Effector memory CD4-positive, alpha-beta T cell (primary cell): ENCODE measurements around the gene SPACA6.
"Not testable (repeated sequence)": the region's sequence is repeated elsewhere in the genome, so short reads cannot be mapped to it uniquely, and the experiment has no call there.

Source experiments
- DNase-seq, 3 donors: peaks; one replicate each; pipeline ENCODE4 v3.0.0-alpha.2; 2020
- H3K27ac ChIP-seq: 2 replicates; pipeline ENCODE4 v1.7.0; 2013; ENCODE audit warnings: mild to moderate bottlenecking, low read length, moderate library complexity; ENCODE audit not compliant: insufficient read depth, poor library complexity, severe bottlenecking
- H3K27me3 ChIP-seq: replicated peaks from 2 replicates; pipeline ENCODE4 v1.7.0; 2013; ENCODE audit warnings: mild to moderate bottlenecking, low read length; ENCODE audit not compliant: insufficient read depth, control insufficient read depth, poor library complexity, severe bottlenecking
- H3K36me3 ChIP-seq: 2 replicates; pipeline ENCODE4 v1.7.0; 2013; ENCODE audit warnings: mild to moderate bottlenecking, low read length, moderate library complexity; ENCODE audit not compliant: control insufficient read depth, insufficient read depth
- H3K4me1 ChIP-seq: 2 replicates; pipeline ENCODE4 v1.7.0; 2013; ENCODE audit warnings: low read length, mild to moderate bottlenecking; ENCODE audit not compliant: control insufficient read depth, insufficient read depth, poor library complexity, severe bottlenecking
- H3K4me3 ChIP-seq: 2 replicates; pipeline ENCODE4 v1.7.0; 2013; ENCODE audit warnings: low read length, low read depth, mild to moderate bottlenecking; ENCODE audit not compliant: insufficient read depth, poor library complexity, severe bottlenecking
- H3K9me3 ChIP-seq: 2 replicates; pipeline ENCODE4 v1.7.0; 2013; ENCODE audit warnings: mild to moderate bottlenecking, low read length, moderate library complexity; ENCODE audit not compliant: control insufficient read depth

The SPACA6 gene

DNA sequence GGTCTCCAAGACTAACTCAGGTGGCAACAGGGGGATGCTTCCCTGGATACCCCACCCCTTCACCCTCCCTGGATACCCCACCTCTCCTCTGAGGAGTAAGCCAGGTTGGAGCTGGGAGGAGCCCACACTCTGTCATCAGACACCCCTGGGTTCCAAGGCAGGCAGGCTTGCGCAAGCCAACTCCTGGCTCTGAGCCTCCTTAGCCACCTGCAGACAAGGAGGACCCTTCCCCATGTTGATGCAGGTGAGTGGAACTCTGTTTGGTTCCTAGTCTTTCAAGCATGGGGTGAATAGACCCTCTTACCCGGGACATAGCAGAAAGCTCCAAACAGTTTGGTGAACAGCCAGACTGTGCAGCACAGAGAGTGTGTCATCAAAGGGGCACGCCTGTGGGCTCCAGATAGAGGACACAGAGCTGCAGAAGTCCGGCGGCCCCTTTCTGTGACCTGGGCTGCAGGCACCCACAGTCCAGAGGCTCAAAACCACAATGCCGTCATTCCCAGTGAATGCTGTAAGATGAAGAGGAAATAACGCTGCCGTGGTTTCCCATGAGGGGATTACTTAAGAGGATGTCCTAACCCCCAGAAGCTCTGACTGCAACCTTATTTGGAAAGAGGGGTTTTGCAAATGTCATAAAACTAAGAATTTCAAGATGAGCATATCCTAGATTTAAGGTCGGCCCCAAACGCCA lies 42.8 kb downstream of the SPACA6 start:
- no peaks in the 10 kb centered on the region for H3K36me3 ChIP-seq
- DNase-seq: no peak
- H3K9me3 ChIP-seq: no peaks in the 10 kb centered on the region
- no peak overlapping the region for H3K4me3 ChIP-seq
- H3K27ac ChIP-seq: no peak overlapping the region
- no peaks in the 10 kb centered on the region for H3K4me1 ChIP-seq
- no peaks in the 10 kb centered on the region for H3K27me3 ChIP-seq

DNA sequence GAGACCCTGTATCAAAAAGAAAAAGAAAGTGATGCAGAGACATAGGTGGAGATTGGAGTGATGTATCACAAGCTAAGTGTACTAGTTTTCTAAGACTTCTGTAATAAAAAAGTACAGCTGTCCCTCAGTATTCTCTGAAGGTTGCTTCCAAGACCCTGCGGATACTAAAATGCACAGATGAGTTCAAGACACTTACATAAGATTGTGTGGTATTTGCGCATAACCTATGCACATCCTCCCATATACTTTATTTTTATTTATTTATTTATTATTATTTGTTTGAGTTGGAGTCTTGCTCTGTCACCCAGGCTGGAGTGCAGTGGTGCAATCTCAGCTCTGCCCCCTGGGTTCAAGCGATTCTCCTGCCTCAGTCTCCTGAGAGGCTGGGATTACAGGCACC lies 44.3 kb downstream of the SPACA6 start:
- H3K27me3 ChIP-seq: no peaks in the 10 kb centered on the region
- H3K36me3 ChIP-seq: no peaks in the 10 kb centered on the region
- no peak overlapping the region for H3K27ac ChIP-seq
- DNase-seq: no peak
- H3K4me1 ChIP-seq: no peaks in the 10 kb centered on the region
- no peaks in the 10 kb centered on the region for H3K9me3 ChIP-seq
- no peak overlapping the region for H3K4me3 ChIP-seq

DNA sequence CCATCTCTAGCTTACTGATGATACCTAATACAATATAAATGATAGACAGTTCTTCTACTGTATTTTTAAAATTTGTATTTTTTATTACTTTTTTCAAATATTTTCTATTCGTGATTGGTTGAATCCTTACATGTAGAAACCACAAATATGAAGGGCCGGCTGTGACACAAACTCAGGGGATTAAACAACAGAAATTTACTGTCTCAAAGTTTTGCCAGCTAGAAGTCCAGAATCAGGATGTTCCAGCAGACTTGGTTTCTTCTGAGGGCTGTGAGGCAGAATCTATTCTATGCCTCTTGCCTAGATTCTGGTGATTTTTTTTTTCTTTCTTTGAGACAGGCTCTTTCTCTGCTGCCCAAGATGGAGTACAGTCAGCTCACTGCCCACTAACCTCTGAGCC lies 44.8 kb downstream of the SPACA6 start:
- no peaks in the 10 kb centered on the region for H3K27me3 ChIP-seq
- no peak for DNase-seq
- no peaks in the 10 kb centered on the region for H3K4me1 ChIP-seq
- no peaks in the 10 kb centered on the region for H3K36me3 ChIP-seq
- no peak overlapping the region for H3K27ac ChIP-seq
- H3K9me3 ChIP-seq: no peaks in the 10 kb centered on the region
- H3K4me3 ChIP-seq: no peak overlapping the region

DNA sequence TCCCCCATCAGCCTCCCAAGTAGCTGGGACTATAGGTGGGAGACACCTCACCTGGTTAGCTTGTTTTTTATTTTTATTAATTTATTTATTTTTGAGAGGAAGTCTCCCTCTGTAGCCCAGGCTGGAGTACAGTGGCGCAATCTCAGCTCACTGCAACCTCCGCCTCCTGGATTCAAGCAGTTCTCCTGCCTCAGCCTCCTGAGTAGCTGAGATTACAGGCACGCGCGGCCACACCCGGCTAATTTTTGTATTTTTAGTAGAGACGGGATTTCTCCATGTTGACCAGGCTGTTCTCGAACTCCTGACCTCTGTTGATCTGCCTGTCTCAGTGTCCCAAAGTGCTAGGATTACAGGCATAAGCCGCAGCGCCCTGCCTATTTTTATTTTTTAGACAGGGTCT lies 45.4 kb downstream of the SPACA6 start:
- H3K36me3 ChIP-seq, H3K27me3 ChIP-seq, DNase-seq, H3K9me3 ChIP-seq, H3K27ac ChIP-seq, H3K4me1 ChIP-seq, H3K4me3 ChIP-seq: not testable (repeated sequence)

DNA sequence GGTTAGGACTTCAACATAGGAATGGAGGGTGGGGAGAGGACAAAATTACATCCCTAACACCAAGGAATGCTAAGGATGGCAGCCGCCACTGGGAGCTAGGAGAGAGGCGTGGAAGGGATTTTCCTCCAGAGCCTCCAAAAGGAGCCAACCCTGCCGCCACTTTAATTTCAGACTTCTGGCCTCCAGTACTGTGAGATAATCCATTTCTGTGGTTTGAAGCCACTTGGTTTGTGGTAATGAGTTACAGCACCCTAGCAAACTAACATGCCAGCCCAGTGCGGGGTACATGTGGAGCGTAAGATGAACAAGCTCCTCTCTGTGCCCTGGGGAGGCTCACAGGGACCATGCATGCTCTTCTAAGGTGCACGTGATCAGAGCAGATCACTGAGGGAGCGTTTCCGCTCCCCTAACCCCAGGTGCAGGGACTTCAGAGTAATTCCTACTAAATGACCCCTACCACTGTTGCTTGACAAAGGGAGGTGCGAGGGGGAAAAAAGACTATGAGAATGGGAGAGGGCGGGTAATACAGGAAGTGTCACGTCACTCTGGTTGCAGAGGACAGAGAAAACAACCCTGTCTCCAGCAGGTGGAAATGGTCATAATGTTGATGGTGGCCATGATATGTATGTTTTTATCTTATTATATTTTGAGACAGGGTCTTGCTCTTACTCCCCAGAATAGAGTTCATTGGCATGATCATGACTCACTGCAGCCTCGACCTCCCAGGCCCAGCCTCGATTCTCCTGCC lies 46.5 kb downstream of the SPACA6 start:
- no peak for DNase-seq
- Histone ChIP-seq H3K36me3 (no peaks in the 10 kb centered on the region), H3K27ac (no peak overlapping the region), H3K4me3 (no peak overlapping the region), H3K9me3 (no peaks in the 10 kb centered on the region), H3K27me3 (no peaks in the 10 kb centered on the region), H3K4me1 (no peaks in the 10 kb centered on the region)

DNA sequence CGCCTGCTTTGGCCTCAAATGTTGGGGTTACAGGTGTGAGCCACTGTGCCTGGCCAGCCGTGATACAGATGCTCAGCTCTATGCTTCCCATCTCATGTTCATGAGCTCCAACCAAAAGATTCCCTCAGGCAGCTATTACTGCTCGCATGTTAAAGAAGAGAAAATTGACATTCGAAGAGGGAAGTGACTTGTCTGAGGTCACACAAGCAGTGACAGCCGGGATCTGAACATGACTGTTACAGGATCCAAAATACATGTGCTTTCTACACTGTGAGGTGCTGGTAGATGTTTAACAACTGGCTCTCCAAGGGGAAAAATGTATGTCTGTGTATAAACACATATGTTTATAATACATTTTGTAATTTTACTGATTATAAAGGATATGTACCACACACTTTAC lies 47.2 kb downstream of the SPACA6 start:
- Histone ChIP-seq H3K27ac (no peak overlapping the region), H3K9me3 (no peaks in the 10 kb centered on the region), H3K4me1 (no peaks in the 10 kb centered on the region)

DNA sequence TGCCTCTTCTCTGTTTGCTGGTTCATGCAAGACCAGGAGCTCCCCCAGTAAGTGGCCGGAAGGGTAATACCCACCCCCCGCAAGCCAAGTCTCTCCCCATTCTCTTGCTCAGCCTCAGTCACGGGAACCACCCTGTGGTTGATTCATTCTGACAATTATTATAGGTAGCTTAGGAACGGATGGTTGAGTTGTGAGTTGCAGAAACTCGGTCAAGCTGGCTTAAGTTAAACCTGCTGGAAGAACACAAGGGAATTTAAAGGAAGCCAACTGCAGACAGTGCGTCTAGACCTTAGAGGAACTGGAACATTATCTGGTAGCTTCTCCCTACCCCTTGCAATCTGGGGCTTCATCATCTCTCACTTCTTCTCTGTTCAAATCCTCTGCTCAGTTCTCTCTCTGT lies 49.7 kb downstream of the SPACA6 start:
- Histone ChIP-seq H3K9me3 (no peaks in the 10 kb centered on the region), H3K27me3 (no peaks in the 10 kb centered on the region), H3K4me1 (no peaks in the 10 kb centered on the region), H3K4me3 (no peak overlapping the region), H3K36me3 (no peaks in the 10 kb centered on the region), H3K27ac (no peak overlapping the region)
- DNase-seq: no peak

More for the DNA sequence above, 47.2 kb downstream of the SPACA6 start:
- no peak for DNase-seq
- H3K27me3 ChIP-seq: no peaks in the 10 kb centered on the region
- H3K36me3 ChIP-seq: no peaks in the 10 kb centered on the region
- no peak overlapping the region for H3K4me3 ChIP-seq

DNA sequence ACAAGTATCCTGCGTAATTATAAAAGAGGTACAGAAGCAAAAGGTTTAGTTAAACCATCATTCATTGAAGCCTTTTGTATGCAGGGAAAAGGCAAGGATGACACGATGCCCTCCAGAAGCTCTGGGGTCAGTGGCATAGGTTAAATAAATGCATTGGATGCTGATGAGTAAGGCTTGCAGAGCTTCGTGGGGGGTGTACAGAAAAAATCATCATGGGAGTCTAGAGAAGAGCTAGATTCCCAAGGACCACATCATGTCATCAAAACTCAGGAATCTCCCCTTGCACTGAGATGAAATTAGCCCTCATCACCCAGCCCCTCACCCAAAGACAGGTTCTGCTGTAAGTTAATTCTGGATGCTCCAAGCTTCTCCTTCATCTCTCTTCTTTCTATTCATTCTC lies 50.3 kb downstream of the SPACA6 start:
- no peaks in the 10 kb centered on the region for H3K9me3 ChIP-seq
- H3K4me3 ChIP-seq: no peak overlapping the region
- no peak overlapping the region for H3K27ac ChIP-seq
- no peaks in the 10 kb centered on the region for H3K4me1 ChIP-seq
- no peaks in the 10 kb centered on the region for H3K36me3 ChIP-seq
- no peak for DNase-seq
- no peaks in the 10 kb centered on the region for H3K27me3 ChIP-seq

DNA sequence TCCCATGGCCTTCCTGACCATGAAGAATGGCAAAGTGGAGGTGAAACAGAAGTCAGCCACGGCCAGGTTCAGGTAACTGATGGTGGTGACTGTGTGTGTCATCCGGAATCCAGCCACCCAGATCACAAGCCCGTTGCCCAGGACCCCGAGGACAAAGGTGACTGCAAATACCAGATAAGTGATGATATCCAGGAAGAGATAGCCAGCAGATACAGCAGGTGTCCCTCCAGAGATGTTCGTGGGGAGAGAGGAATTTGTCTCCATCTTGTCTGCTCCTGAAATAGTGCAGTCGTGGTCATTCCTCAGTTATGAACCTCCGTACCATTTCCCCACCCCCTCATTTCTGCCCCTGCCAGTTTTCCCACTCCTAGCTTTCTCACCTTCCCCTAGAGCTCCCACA lies 53.6 kb downstream of the SPACA6 start:
- no peak overlapping the region for H3K27ac ChIP-seq
- no peak for DNase-seq
- H3K4me1 ChIP-seq: no peaks in the 10 kb centered on the region
- no peaks in the 10 kb centered on the region for H3K9me3 ChIP-seq
- H3K36me3 ChIP-seq: no peaks in the 10 kb centered on the region
- no peaks in the 10 kb centered on the region for H3K27me3 ChIP-seq
- no peak overlapping the region for H3K4me3 ChIP-seq

DNA sequence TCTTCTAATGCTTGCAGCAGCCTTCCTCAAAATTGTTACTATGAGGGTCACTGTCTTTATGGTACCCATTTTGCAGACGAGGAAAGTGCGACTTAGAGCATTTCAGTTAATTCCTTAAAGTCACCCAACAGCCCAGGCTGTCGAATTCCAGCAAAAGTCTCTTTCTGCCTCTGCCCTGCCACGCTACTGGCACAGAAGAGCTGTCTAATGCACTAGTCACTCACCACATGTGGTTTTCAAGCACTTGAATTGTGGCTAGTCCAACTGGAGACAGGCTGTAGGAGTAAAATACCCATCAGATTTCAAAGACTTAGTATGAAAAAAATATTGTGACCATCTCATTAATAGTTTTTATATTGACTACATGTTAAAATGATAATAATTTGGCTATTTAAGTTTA lies 56.8 kb downstream of the SPACA6 start:
- no peak for DNase-seq
- no peak overlapping the region for H3K27ac ChIP-seq
- H3K4me1 ChIP-seq: no peaks in the 10 kb centered on the region
- no peaks in the 10 kb centered on the region for H3K27me3 ChIP-seq
- H3K36me3 ChIP-seq: no peaks in the 10 kb centered on the region
- H3K4me3 ChIP-seq: no peak overlapping the region
- no peaks in the 10 kb centered on the region for H3K9me3 ChIP-seq
